GM12874 (cell line): Measurements from ENCODE around the gene STK25.

Source experiments
- TF ChIP-seq, protein P1 (sequence below): IDR thresholded peaks from 2 replicates; pipeline ENCODE4 v1.5.1; 2011; ENCODE audit warnings: low read depth, mild to moderate bottlenecking, control low read depth, low read length, moderate library complexity; ENCODE audit not compliant: insufficient read depth

The STK25 gene

DNA sequence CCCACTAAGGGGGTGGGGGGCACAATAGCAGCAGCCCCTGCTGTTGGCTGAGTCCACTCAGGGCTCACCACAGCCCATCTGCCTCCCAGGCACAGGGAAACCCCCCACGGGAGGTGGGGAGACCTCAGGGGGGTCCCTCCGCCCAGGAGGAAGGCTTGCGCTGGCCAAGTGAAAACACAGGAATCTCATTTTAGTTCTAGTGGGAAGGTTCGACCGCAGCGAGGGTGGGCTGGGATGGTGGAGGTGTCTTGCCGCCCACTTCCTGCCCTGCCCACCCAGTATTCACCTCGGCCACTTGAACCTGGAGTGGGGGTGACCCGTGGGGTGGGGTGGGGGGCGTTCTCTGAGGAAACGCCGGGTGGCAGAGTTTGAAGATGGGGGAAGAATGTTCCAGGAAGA is 43.2 kb upstream of the STK25 start:
- TF ChIP-seq, protein P1, sequence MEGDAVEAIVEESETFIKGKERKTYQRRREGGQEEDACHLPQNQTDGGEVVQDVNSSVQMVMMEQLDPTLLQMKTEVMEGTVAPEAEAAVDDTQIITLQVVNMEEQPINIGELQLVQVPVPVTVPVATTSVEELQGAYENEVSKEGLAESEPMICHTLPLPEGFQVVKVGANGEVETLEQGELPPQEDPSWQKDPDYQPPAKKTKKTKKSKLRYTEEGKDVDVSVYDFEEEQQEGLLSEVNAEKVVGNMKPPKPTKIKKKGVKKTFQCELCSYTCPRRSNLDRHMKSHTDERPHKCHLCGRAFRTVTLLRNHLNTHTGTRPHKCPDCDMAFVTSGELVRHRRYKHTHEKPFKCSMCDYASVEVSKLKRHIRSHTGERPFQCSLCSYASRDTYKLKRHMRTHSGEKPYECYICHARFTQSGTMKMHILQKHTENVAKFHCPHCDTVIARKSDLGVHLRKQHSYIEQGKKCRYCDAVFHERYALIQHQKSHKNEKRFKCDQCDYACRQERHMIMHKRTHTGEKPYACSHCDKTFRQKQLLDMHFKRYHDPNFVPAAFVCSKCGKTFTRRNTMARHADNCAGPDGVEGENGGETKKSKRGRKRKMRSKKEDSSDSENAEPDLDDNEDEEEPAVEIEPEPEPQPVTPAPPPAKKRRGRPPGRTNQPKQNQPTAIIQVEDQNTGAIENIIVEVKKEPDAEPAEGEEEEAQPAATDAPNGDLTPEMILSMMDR: no peak

DNA sequence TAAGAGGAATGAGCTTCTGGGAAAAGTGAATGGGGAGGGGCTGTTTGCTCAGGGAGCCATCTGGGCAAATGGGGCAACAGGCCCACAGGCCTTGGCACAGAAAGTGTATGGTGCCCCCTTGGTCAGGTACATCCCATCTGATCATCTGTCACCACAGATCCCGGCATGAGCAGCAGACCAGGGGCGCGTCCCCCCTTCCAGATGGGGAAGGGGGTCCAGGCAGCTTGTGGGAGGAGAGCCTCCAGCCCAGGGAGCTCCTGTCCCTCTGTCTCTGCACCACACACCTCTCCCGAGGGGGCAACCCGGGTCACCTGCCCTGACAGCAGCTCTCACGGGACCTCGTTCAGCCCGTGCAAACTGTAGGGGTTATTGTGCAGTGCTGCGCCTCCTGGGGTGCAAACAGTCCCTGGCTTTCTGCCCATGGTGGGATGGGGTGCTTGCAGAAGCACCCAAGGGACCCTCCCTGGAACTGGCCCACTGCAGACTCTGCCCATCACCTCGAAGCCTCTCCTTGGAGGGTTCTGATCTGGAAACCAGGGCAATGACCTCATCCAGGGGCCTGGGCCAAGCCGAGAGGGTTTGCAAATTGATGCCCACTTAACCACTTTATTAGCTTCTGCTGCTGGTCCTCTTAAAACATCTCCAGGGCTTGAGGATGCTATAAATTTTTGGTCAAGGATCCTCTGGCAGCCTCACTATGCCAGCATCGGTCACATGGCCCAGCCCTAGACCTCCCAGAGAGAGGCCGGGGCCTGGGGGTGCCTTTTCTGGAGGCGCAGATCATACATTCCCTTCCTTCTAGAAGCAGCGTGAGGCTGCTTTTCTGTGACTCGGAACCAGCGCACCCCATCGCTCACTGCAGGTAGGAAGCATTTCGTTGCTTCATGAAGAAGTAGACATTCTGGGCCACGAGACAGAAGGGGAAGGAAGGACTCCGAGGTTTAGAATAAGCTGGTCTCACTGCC is 42.5 kb upstream of the STK25 start:
- TF ChIP-seq, protein P1: no peak

GRCh38 chr2:241548451-241548835 is 40.1 kb upstream of the STK25 start:
- TF ChIP-seq, protein P1: no peak

GRCh38 chr2:241547781-241548450 is 39.5 kb upstream of the STK25 start:
- TF ChIP-seq, protein P1: no peak

DNA sequence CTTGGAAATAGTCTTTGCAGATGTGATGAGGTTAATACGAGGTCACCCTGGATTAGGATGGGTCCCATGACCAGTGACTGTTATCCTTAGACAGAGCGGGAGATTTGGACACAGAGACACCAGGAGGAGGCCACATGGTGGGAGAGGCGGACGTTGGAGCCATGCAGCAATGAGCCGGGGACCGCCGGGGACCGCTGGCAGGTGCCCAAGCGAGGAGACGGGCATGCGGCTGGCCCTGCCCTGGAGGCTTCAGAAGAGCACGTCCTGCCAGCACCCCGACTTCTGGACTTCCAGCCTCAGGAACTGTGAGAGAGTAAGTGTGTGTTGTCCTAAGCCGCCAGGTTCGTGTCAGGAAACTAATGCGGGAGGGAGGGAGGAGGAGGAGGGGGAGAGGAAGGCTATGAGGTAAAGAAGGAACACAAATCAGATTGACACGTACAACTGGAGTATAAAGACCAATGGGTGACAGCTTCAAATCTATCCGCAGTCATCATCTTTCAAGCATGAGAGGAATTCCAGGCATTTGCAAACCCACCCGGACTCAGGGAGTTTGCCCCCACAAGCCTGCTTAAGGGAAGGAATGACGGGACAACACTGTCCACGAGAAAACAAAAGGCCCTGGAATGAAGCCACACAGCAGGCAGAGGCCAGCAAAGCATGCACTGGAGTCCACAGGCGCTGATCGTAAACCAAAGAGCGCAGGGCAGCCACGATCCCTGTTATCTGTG is 38.6 kb upstream of the STK25 start:
- TF ChIP-seq, protein P1: no peak

DNA sequence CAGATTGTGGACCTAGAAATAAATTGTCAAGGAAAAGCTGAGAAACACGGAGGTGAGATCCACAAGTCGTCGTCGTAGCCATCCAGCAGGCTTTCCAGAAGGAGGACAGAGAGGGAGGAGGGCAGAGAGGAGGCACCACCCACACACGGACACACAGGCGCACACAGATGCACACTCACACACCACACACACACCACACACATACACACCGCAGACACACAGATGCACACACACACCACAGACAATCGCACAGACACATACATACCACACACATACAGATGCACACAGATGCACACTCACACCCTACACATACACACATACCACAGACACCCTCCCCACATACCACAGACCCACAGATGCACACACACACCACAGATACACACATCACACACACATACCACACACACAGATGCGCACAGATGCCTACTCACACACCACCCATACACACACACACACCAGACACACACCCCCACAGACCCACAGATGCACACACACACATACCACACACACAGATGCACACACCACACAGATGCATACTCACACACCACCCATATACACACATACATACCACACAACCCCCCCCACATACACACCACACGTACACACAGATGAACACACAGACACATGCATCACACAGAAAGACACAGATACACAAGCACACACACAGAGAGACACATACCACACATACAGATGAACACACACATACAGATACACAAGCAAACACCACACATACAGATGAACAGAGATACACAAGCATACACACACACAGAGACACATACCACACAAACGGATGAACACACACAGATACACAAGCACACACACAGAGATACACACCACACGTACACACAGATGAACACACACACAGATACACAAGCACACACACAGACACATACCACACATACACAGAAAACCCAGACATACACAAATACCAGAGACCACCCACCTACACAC is 37.4 kb upstream of the STK25 start:
- TF ChIP-seq, protein P1: no peak
